CD4-positive, alpha-beta T cell treated with Interleukin-21 for 1 hour (primary cell): ENCODE measurements around the gene PICK1.

Experiments
- DNase-seq: peaks from one replicate; pipeline ENCODE4 v3.0.0-alpha.2; 2020

The PICK1 gene

DNA sequence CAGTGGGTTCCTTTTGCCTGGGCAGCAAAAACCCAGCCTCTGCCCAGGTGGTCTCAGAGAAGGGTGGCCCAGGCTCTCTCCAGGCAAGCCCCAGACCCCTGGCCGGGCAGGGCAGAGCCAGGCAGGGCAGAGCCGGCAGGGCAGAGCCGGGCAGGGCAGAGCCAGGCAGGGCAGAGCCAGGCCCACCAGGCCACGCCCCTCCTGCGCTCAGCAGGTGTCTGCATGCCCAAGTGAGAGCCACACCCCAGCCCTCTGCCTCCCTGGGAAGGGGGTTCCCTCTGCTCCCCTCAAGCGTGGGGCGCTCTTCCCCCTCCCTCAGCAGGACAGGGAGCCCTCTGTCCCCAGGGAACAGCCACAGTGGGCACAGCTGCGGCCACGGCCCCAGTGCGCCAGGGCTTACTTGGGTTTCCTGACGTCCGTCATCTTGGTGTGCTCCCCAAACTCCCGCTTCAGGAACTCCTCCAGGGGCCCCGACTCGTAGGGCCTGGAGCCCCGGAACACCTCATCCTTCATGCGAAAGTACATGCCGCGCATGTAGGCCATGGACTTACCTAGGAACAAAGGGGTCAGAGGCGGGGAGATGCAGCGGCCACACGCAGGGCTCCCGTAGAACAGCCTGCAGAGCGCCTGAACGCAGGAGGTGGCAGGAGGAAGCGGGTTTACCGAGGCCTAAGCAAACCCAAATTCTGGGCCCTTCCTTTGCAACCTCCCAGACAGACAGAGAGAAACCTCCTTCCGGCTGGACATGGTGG lies 63.3 kb downstream of the PICK1 start:
- DNase-seq = no peak

DNA sequence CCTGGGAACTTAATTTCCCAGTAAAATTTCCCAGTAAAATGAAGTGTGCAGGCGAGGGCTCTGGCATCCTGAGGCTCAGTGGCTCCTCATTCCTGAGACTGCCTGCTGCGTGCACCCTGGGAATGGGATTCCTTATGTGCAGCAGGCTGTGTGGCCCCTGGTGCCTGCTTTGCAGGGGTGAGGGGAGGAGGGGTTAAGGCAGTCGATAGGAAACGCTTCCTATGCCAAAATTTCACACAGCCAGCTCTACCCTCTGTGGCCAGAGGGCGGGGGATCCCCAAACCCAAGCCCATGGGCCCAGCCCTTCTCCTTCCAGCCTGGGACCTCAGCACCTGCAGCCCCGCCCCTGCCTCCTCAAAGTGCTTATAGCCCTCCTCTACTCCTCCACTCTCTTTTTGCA lies 65.4 kb downstream of the PICK1 start:
- no peak for DNase-seq

DNA sequence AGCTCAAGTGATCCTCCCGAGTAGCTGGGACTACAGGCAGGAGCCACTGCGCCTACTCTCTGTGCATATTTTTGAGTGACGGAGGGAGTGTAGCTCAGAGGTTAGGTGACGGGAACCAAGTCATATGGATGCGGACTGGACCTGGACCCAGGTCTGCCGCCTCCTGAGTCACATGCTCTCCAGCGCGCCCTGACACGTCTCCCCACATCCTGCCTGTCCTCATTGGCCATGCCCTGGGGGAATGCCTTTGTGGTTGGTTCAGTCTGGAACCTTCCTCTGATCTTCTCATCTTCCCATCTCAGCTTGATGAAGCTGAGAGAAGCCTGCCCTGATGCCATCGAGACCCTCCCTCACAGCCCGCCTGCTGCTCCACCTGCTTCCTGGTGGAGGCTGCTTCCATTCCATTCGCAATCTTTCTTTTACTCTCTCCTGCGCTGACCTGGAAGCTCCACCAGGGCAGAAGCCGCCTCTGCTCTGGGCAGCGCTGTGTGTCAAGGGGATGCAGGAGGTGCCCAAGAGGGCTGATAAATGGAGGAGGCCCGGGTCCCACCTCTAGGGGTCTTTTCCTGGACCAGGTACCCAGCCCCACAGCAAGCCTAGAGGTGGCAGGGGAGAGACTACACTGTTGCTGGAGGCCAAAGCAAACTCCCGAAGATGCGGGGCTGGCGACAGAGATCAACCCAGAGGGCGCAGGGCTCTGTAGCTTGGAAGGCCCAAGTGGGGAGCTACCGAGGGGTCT lies 67.2 kb downstream of the PICK1 start:
- DNase-seq = no peak

GRCh38 chr22:38125038-38125610 lies 67.9 kb downstream of the PICK1 start:
- no peak for DNase-seq
